IPS-20b (cell line): Measurements from ENCODE around the gene GTF2IRD1.
"Not testable (repeated sequence)": the region's sequence is repeated elsewhere in the genome, so short reads cannot be mapped to it uniquely, and the experiment has no call there.

ENCODE experiments used
- H3K27ac ChIP-seq: one replicate; pipeline ENCODE4 v1.5.1; 2013; ENCODE audit warnings: low read length
- H3K27me3 ChIP-seq: 2 replicates; pipeline ENCODE4 v1.6.1; 2013; ENCODE audit warnings: mild to moderate bottlenecking, low read length, inconsistent platforms; ENCODE audit not compliant: insufficient read depth
- H3K36me3 ChIP-seq: 2 replicates; pipeline ENCODE4 v1.6.1; 2013; ENCODE audit warnings: low read depth, mild to moderate bottlenecking, inconsistent platforms, low read length, moderate library complexity; ENCODE audit not compliant: insufficient read depth
- H3K4me1 ChIP-seq: 2 replicates; pipeline ENCODE4 v1.6.1; 2013; ENCODE audit warnings: mild to moderate bottlenecking, control low read depth, inconsistent platforms, low read length, moderate library complexity; ENCODE audit not compliant: insufficient read depth
- H3K4me3 ChIP-seq: 2 replicates; pipeline ENCODE4 v1.5.1; 2013; ENCODE audit warnings: mild to moderate bottlenecking, low read length, inconsistent platforms
- H3K9ac ChIP-seq: 2 replicates; pipeline ENCODE4 v1.6.1; 2013; ENCODE audit warnings: low read depth, mild to moderate bottlenecking, inconsistent platforms, low read length, moderate library complexity
- H3K9me3 ChIP-seq: 2 replicates; pipeline ENCODE4 v1.6.1; 2013; ENCODE audit warnings: mild to moderate bottlenecking, low read depth, low read length, inconsistent platforms; ENCODE audit not compliant: insufficient read depth

Gene GTF2IRD1

DNA sequence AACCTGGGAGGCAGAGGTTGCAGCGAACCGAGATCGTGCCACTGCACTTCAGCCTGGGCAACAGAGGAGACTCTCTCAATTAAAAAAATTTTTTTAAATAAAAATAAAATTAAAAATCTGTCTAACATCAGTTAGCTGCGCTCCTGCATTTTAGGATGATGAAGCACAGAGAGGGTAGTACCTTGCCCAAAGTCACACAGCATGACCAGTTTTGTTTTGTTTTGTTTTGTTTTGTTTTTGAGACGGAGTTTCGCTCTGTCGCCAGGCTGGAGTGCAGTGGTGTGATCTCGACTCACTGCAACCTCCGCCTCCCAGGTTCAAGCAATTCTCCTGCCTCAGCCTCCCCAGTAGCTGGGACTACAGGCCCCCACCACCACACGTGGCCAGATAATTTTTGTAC lies 55.7 kb downstream of the GTF2IRD1 start:
- peaks cover 40% of the 10 kb centered on the region for H3K36me3 ChIP-seq
- not testable (repeated sequence) for H3K9ac ChIP-seq, H3K27me3 ChIP-seq, H3K27ac ChIP-seq, H3K4me1 ChIP-seq, H3K9me3 ChIP-seq, H3K4me3 ChIP-seq

DNA sequence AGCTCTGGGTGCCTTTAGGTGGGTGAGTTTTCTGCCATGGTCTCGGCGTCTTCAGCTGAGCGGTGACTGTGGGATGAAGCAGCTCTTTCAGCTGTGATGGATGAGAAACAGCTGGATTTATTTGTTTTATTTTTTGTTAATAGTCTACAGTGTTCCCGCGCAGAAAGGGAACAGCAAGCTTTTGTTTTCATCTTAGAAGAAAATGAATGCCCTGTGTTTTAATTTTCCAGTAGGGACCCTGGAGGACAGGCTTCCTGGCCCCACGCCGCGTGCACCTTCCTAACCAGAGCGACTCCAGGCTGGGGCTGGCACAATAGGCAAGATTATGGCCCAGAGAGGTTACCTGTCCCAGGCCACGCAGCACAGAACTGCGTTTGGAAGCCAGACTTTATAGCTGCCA lies 57.6 kb downstream of the GTF2IRD1 start:
- Histone ChIP-seq H3K4me1 (no peaks in the 10 kb centered on the region), H3K9me3 (no peaks in the 10 kb centered on the region), H3K4me3 (no peak overlapping the region), H3K36me3 (peaks cover 55% of the 10 kb centered on the region), H3K27me3 (no peaks in the 10 kb centered on the region), H3K27ac (no peak overlapping the region), H3K9ac (no peak overlapping the region)

DNA sequence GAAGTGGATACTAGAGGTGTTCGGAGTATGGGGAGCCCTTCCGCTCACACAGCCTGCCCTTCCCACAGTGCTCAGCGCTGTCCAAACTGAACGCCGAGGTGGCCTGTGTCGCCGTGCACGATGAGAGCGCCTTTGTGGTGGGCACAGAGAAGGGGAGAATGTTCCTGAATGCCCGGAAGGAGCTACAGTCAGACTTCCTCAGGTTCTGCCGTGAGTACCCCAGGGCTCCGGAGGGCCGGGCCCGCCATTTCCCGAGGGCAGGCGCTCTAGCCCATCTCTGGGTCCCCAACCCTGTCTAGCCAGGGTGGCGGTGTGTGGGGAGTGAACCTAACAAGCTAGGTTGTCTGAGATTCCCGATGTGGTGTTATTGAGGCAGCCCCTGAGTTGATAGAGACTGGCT lies 59.1 kb downstream of the GTF2IRD1 start:
- no peaks in the 10 kb centered on the region for H3K27me3 ChIP-seq
- H3K9me3 ChIP-seq = no peaks in the 10 kb centered on the region
- H3K4me3 ChIP-seq = no peak overlapping the region
- H3K9ac ChIP-seq = no peak overlapping the region
- H3K36me3 ChIP-seq = peaks cover 55% of the 10 kb centered on the region
- no peaks in the 10 kb centered on the region for H3K4me1 ChIP-seq
- no peak overlapping the region for H3K27ac ChIP-seq

DNA sequence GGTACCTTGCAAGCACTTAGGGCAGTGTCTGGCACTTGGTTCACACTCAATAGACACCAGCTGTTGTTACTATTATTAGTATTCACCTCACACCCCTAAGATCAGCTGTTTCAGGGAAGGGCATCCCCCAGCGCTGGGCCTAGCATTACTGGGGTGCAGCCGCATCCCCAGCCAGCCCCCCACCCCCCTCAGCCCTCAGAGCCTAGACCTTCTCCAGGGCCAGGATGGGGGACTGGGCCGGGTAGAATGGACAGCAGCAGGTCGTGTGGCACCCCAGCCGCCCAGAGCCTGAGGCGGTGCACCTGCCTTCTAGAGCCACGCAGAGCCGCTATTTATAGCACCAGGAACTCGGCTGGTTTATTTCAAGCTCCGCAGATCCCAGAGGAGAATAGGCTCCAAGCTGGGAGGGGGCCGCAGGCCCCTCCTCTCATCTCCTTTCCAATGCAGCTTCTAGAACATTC lies 60.5 kb downstream of the GTF2IRD1 start:
- Histone ChIP-seq H3K9me3 (no peaks in the 10 kb centered on the region), H3K4me3 (no peak overlapping the region), H3K27ac (no peak overlapping the region), H3K27me3 (no peaks in the 10 kb centered on the region), H3K9ac (no peak overlapping the region), H3K36me3 (peaks cover 56% of the 10 kb centered on the region), H3K4me1 (no peaks in the 10 kb centered on the region)

DNA sequence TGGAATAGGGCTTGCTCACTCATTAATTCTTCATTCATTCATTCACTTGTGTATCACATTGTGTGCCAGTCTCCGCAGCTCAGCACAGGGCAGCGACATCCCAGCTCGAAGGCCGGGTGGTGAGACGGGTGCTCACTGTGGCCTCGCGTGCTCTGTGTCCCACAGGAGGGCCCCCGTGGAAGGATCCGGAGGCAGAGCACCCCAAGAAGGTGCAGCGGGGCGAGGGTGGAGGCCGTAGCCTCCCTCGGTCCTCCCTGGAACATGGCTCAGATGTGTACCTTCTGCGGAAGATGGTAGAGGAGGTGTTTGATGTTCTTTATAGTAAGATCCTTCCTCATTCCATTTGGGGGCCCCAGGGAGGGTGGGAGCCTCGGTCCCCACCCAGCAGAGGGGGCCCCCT lies 61.6 kb downstream of the GTF2IRD1 start:
- Histone ChIP-seq H3K27ac (no peak overlapping the region), H3K27me3 (no peaks in the 10 kb centered on the region), H3K36me3 (peaks cover 67% of the 10 kb centered on the region), H3K4me3 (no peak overlapping the region), H3K9me3 (no peaks in the 10 kb centered on the region), H3K4me1 (no peaks in the 10 kb centered on the region), H3K9ac (no peak overlapping the region)

DNA sequence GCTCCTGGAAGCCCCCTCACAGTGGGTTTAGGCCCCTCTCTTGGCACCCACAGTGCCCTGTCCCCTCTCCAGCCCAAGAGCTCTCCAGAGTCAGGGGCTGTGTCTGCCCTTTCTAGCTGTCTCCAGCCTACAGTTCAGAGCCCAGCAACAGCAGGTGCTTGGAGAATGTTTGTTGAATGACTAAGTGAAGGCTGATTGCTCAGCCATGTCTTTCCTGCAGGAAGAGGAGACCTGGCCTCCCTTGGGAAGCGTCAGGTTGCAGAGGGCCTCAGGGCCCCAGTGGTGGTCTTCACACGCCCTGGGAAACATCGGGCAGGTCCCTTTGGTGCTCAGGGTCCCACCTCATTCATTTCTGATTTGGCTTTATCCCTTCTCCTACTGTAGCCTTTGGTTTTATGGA lies 62.5 kb downstream of the GTF2IRD1 start:
- Histone ChIP-seq H3K9ac (no peak overlapping the region), H3K4me3 (no peak overlapping the region), H3K9me3 (no peaks in the 10 kb centered on the region), H3K4me1 (no peaks in the 10 kb centered on the region), H3K27me3 (no peaks in the 10 kb centered on the region), H3K27ac (no peak overlapping the region), H3K36me3 (peaks cover 66% of the 10 kb centered on the region)

DNA sequence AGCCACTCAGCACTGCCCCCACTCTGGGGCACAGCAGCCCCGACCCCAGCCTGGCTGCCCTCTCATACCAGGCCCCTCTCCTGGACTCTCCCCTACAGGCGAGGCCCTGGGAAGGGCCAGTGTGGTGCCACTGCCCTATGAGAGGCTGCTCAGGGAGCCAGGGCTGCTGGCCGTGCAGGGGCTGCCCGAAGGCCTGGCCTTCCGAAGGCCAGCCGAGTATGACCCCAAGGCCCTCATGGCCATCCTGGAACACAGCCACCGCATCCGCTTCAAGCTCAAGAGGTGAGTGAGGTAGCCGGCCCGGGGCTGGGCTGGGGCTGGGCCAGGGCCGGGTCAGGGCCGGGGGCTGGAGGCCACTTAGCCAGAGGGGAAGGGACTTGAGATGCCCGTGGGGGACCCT lies 64.3 kb downstream of the GTF2IRD1 start:
- peaks cover 66% of the 10 kb centered on the region for H3K36me3 ChIP-seq
- H3K9me3 ChIP-seq = no peaks in the 10 kb centered on the region
- no peaks in the 10 kb centered on the region for H3K27me3 ChIP-seq
- H3K4me1 ChIP-seq = no peaks in the 10 kb centered on the region
- no peak overlapping the region for H3K9ac ChIP-seq
- H3K4me3 ChIP-seq = no peak overlapping the region
- H3K27ac ChIP-seq = no peak overlapping the region

DNA sequence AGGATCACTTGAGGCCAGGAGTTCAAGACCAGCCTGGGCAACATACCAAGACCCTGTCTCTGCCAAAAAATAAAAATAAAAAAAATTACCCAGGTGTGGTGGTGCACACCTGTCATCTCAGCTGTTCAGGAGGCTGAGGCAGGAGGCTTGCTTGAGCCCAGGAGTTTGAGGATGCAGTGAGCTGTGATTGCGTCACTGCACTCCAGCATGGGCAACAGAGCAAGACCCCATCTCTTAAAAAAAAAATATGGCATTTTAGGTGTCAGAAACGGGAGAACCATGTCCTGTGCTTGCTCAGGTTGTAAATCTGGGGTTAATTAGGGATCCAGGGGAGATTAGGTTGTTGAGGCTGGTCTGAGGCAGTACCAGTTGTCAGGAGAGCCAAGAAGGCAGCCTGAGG lies 64.9 kb downstream of the GTF2IRD1 start:
- no peak overlapping the region for H3K27ac ChIP-seq
- no peaks in the 10 kb centered on the region for H3K4me1 ChIP-seq
- no peak overlapping the region for H3K4me3 ChIP-seq
- H3K9me3 ChIP-seq = no peaks in the 10 kb centered on the region
- H3K36me3 ChIP-seq = peaks cover 62% of the 10 kb centered on the region
- no peaks in the 10 kb centered on the region for H3K27me3 ChIP-seq
- no peak overlapping the region for H3K9ac ChIP-seq

DNA sequence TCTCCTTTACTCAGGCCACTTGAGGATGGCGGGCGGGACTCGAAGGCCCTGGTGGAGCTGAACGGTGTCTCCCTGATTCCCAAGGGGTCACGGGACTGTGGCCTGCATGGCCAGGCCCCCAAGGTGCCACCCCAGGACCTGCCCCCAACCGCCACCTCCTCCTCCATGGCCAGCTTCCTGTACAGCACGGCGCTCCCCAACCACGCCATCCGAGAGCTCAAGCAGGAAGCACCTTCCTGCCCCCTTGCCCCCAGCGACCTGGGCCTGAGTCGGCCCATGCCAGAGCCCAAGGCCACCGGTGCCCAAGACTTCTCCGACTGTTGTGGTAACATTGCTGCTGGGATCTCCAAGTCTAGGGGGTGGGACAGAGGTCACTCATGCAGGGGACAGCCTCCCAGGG lies 65.7 kb downstream of the GTF2IRD1 start:
- Histone ChIP-seq H3K9me3 (no peaks in the 10 kb centered on the region), H3K27ac (no peak overlapping the region), H3K4me3 (no peak overlapping the region), H3K4me1 (no peaks in the 10 kb centered on the region), H3K9ac (no peak overlapping the region), H3K27me3 (no peaks in the 10 kb centered on the region), H3K36me3 (peaks cover 55% of the 10 kb centered on the region)

DNA sequence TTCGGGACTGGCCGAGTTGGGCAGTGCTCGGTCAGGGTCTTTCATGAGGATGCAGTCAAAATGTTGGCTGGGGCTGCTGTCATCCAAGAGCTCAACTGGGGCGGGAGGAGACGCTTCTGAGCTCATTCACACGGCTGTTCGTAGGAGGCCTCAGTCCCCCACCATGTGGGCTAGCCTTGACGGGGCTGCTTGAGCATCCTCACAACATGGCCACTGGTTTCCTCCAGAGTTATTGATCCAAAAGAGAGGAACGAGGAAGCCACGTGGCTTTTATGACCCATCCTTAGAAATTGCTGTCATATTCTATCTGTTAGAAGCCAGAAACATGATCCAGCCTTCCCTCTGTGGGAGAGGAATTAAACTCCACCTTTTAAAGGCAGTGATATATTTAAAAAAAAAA lies 68.1 kb downstream of the GTF2IRD1 start:
- Histone ChIP-seq H3K27me3 (no peaks in the 10 kb centered on the region), H3K4me3 (no peak overlapping the region), H3K27ac (no peak overlapping the region), H3K4me1 (peaks cover 4% of the 10 kb centered on the region; the same call in 1 of the 2 replicates), H3K9me3 (no peaks in the 10 kb centered on the region), H3K36me3 (peaks cover 40% of the 10 kb centered on the region), H3K9ac (no peak overlapping the region)

DNA sequence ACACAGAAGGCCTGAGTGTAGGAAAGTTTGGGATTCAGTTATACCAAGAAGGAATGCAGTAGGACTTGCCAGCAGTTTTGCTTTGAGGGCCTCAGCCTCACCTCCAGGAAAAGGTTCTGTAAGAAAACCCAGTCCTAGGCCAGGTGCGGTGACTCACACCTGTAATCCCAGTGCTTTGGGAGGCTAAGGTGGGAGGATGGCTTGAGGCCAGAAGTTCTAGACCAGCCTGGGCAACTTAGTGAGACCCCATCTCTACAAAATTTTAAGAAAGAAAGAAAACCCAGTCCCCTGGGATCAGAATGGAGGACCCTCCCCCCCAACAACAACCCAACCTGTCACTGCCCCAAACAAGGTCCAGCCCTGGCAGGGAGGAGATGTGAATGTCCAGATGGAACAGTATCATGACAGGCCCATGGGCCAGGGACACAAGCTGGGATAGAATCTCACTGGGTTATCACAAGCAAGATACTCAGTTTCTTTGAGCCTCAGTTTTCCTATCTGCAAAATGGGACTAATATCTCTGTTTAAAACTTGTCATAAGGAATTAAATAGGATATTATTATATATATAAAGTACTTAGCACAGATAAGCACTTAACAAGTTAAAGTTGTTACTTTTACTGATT lies 68.7 kb downstream of the GTF2IRD1 start:
- Histone ChIP-seq H3K27ac (no peak overlapping the region), H3K4me3 (no peak overlapping the region), H3K36me3 (peaks cover 40% of the 10 kb centered on the region), H3K4me1 (peaks cover 4% of the 10 kb centered on the region; the same call in 1 of the 2 replicates), H3K27me3 (no peaks in the 10 kb centered on the region), H3K9ac (no peak overlapping the region), H3K9me3 (no peaks in the 10 kb centered on the region)

DNA sequence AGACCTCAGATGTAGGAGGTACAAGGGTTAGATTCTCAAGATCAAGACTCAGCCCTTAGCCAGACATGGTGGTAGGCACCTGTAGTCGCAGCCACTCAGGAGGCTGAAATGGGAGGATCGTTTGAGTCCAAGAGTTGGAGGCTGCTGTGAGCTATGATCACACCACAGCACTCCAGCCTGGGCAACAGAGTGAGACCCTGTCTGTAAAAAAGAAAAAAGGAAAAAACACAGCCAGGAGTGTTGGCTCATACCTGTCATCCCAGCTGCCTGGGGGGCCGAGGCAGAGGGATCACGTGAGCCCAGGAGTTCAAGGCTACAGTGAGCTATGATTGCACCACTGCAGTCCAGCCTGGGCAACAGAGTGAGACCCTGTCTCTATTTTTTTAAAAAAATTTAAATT lies 69.3 kb downstream of the GTF2IRD1 start:
- H3K4me1 ChIP-seq = peaks cover 4% of the 10 kb centered on the region; the same call in 1 of the 2 replicates
- no peaks in the 10 kb centered on the region for H3K27me3 ChIP-seq
- no peak overlapping the region for H3K27ac ChIP-seq
- no peak overlapping the region for H3K4me3 ChIP-seq
- H3K9ac ChIP-seq = no peak overlapping the region
- H3K36me3 ChIP-seq = peaks cover 40% of the 10 kb centered on the region
- H3K9me3 ChIP-seq = no peaks in the 10 kb centered on the region
